Neuronal stem cell (in vitro differentiated cells): ENCODE data around the gene METTL2A.
"Not testable (repeated sequence)": the region's sequence is repeated elsewhere in the genome, so short reads cannot be mapped to it uniquely, and the experiment has no call there.

Experiments used
- DNase-seq: peaks from one replicate; pipeline ENCODE4 v3.0.0-alpha.2; 2013; ENCODE audit warnings: low spot score
- H2AFZ ChIP-seq: one replicate; pipeline ENCODE4 v1.6.1; 2013; ENCODE audit warnings: mild to moderate bottlenecking, low read length, inconsistent platforms
- H2AK5ac ChIP-seq: 2 replicates; pipeline ENCODE4 v1.6.1; 2013; ENCODE audit warnings: low read depth, mild to moderate bottlenecking, inconsistent platforms, low read length, moderate library complexity, mixed read lengths
- H2BK120ac ChIP-seq: 2 replicates; pipeline ENCODE4 v1.6.1; 2013; ENCODE audit warnings: low read depth, mild to moderate bottlenecking, inconsistent platforms, low read length, moderate library complexity, mixed read lengths
- H2BK12ac ChIP-seq: one replicate; pipeline ENCODE4 v1.6.1; 2013; ENCODE audit warnings: low read length, inconsistent platforms
- H2BK15ac ChIP-seq: 2 replicates; pipeline ENCODE4 v1.6.1; 2013; ENCODE audit warnings: mild to moderate bottlenecking, low read length, inconsistent platforms, mixed read lengths
- H2BK5ac ChIP-seq: one replicate; pipeline ENCODE4 v1.6.1; 2013; ENCODE audit warnings: inconsistent platforms, mild to moderate bottlenecking, low read length, moderate library complexity
- H3K14ac ChIP-seq: one replicate; pipeline ENCODE4 v1.6.1; 2013; ENCODE audit warnings: low read length, inconsistent platforms
- H3K18ac ChIP-seq: 2 replicates; pipeline ENCODE4 v1.6.1; 2013; ENCODE audit warnings: low read length, inconsistent platforms
- H3K23ac ChIP-seq: 2 replicates; pipeline ENCODE4 v1.6.1; 2013; ENCODE audit warnings: low read depth, mild to moderate bottlenecking, mixed read lengths, low read length, inconsistent platforms; ENCODE audit not compliant: poor library complexity
- H3K27ac ChIP-seq: replicated peaks from 3 replicates; pipeline ENCODE4 v1.5.1; 2013; ENCODE audit warnings: low read length, inconsistent platforms
- H3K27me3 ChIP-seq, 3 experiments: 2 replicates each; pipeline ENCODE4 v1.6.1; 2013; ENCODE audit warnings: low read length in 3 of 3, mild to moderate bottlenecking in 2 of 3, inconsistent platforms in 1 of 3, low read depth in 1 of 3, mixed read lengths in 1 of 3, moderate library complexity in 1 of 3; ENCODE audit not compliant: control insufficient read depth in 3 of 3, insufficient read depth in 3 of 3
- H3K36me3 ChIP-seq, 2 donors: replicated peaks in 1 of 2; 2 replicates each; pipeline ENCODE4 v1.6.1; 2013; ENCODE audit warnings: low read length in 2 of 2; ENCODE audit not compliant: control insufficient read depth in 2 of 2, insufficient read depth in 2 of 2
- H3K4ac ChIP-seq: 2 replicates; pipeline ENCODE4 v1.6.1; 2013; ENCODE audit warnings: inconsistent platforms, mild to moderate bottlenecking, low read length, moderate library complexity
- H3K4me1 ChIP-seq, 2 donors: 1 replicate in 1 of 2; 2 replicates in 1 of 2; pipeline ENCODE4 v1.6.1; 2013; ENCODE audit warnings: low read length in 2 of 2, low read depth in 1 of 2; ENCODE audit not compliant: control insufficient read depth in 2 of 2, insufficient read depth in 1 of 2
- H3K4me2 ChIP-seq: one replicate; pipeline ENCODE4 v1.6.1; 2013; ENCODE audit warnings: mild to moderate bottlenecking, low read length, inconsistent platforms; ENCODE audit not compliant: insufficient read depth, poor library complexity, severe bottlenecking
- H3K4me3 ChIP-seq, 2 donors: 2 replicates each; pipeline ENCODE4 v1.5.1; 2013; ENCODE audit warnings: low read length in 2 of 2, mild to moderate bottlenecking in 2 of 2, inconsistent platforms in 1 of 2, moderate library complexity in 1 of 2
- H3K79me1 ChIP-seq: one replicate; pipeline ENCODE4 v1.6.1; 2013; ENCODE audit warnings: low read depth, mild to moderate bottlenecking, inconsistent platforms, low read length, moderate library complexity
- H3K9ac ChIP-seq: one replicate; pipeline ENCODE4 v1.6.1; 2013; ENCODE audit warnings: mild to moderate bottlenecking, low read depth, low read length, inconsistent platforms; ENCODE audit not compliant: poor library complexity
- H3K9me3 ChIP-seq, 2 donors: replicated peaks in 1 of 2; 2 replicates each; pipeline versions ENCODE3 to v1.6.1; 2013; ENCODE audit warnings: low read length in 2 of 2, mild to moderate bottlenecking in 2 of 2, inconsistent platforms in 1 of 2, low read depth in 1 of 2, mixed read lengths in 1 of 2, moderate library complexity in 1 of 2; ENCODE audit not compliant: control insufficient read depth in 2 of 2, insufficient read depth in 1 of 2
- H4K8ac ChIP-seq: one replicate; pipeline ENCODE4 v1.6.1; 2013; ENCODE audit warnings: low read depth, mild to moderate bottlenecking, inconsistent platforms, low read length, moderate library complexity
- H4K91ac ChIP-seq: one replicate; pipeline ENCODE4 v1.6.1; 2013; ENCODE audit warnings: low read length, low read depth, mild to moderate bottlenecking, inconsistent platforms; ENCODE audit not compliant: poor library complexity
- WGBS, 2 donors: extraction: QIAGEN DNeasy Blood & Tissue Kit; methylation state at CpG; one replicate each; pipeline ENCODE4 v1.1.7; 2013; ENCODE audit warnings: missing lambda C conversion rate in 2 of 2, mixed read lengths in 1 of 2; ENCODE audit not compliant: insufficient read length in 2 of 2, insufficient replicate concordance in 1 of 2; ENCODE audit errors: extremely low coverage in 2 of 2; 5-methylcytosine and 5-hydroxymethylcytosine counted together

Gene METTL2A

DNA sequence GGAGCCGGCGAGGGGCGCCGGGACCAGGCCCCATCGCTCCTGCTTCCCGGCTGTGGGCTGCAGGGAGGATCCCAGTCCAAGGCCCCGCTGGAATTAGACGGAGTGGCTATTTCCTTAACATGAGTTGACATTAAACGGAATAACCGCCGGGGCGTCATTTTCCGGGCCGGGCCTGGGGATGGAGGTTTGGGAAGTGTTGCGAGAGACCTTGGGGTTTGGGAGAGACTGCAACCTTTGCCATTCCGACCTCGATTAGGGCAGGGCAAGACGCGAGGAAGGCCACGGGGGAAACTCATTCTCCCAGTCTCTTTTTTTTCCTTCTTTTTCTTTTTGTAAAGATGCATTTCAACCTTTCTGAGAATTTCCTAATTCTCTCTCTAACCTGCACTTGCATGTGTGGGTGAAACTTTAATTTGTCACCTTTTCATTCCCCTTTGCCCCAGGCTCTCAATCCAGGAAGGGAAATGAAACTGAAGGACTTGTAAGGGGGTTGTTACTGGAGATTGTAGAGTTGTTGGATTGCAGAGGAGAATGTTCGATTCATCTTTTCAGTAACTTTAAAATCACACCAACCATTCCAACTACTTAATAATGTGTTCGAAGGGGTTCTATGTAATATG lies 56.1 kb downstream of the METTL2A start:
- not testable (repeated sequence) for H2BK15ac ChIP-seq, H2BK5ac ChIP-seq, H3K4me1 ChIP-seq, H2BK120ac ChIP-seq, H3K18ac ChIP-seq, H3K27me3 ChIP-seq, H3K9ac ChIP-seq, H4K91ac ChIP-seq, H2BK12ac ChIP-seq, H2AK5ac ChIP-seq, DNase-seq, H3K14ac ChIP-seq, H3K9me3 ChIP-seq, H3K79me1 ChIP-seq, H3K23ac ChIP-seq, H4K8ac ChIP-seq, H3K4ac ChIP-seq
- H3K4me3 ChIP-seq: peak overlapping the region; percentile 66 to 85
- no CpG with 5 or more reads among the region's 22 CpGs for WGBS, 2 donors
- peak overlapping the region; percentile 54 for H3K4me2 ChIP-seq
- H2AFZ ChIP-seq: peak overlapping the region; percentile 59
- peaks cover 2 to 35% of the 10 kb centered on the region in 2 donors for H3K36me3 ChIP-seq
- H3K27ac ChIP-seq: peak overlapping the region; percentile 20

DNA sequence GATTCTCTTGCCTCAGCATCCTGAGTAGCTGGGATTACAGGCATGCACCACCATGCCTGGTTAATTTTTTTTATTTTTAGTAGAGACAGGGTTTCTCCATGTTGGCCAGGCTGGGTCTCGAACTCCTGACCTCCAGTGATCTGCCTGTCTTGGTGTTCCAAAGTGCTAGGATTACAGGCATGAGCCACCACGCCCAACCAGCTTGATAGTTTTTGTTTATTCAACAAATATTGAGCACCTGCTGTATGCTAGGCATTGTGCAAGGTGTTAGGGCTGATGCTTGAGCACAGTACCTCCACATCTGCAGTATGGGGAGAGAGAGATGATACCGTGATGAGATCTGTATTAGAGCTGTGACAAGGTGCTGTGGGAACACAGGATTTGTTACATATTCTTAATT lies 58.9 kb downstream of the METTL2A start:
- not testable (repeated sequence) for H3K9ac ChIP-seq, H2BK120ac ChIP-seq, DNase-seq, H3K27me3 ChIP-seq, H3K4ac ChIP-seq, H3K4me3 ChIP-seq, H3K79me1 ChIP-seq, H3K14ac ChIP-seq, H2AFZ ChIP-seq, H2BK5ac ChIP-seq, H2BK15ac ChIP-seq, H3K27ac ChIP-seq, H3K23ac ChIP-seq, H2BK12ac ChIP-seq, H3K4me1 ChIP-seq, H3K4me2 ChIP-seq, H2AK5ac ChIP-seq, H3K9me3 ChIP-seq, H4K91ac ChIP-seq, H3K18ac ChIP-seq, H4K8ac ChIP-seq
- peaks cover 2 to 41% of the 10 kb centered on the region in 2 donors for H3K36me3 ChIP-seq
- WGBS, 2 donors: no CpG with 5 or more reads among the region's 3 CpGs

DNA sequence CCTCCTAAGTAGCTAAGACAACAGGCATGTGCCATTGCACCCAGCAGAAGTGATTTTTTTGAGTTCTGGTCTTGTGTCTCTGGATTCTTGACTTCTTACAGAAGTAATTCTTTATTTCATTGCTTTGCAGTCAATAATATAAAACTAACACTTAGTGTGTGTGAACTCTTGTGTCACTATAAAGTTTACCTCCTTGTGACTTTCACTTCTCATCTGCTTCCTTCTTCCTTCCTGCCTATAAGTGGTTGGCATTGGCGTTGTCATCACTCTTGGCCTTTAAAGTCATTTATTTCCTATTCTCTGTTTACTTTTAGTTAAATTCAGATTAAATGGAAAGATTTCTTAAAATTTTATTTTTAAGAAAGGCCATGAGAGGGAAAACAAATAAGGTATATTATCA lies 67.3 kb downstream of the METTL2A start:
- not testable (repeated sequence) for H2BK15ac ChIP-seq, H3K27me3 ChIP-seq, H3K4ac ChIP-seq, H4K91ac ChIP-seq, H2BK12ac ChIP-seq, H2AK5ac ChIP-seq, H3K14ac ChIP-seq, H2AFZ ChIP-seq, H2BK120ac ChIP-seq, H2BK5ac ChIP-seq, H3K18ac ChIP-seq, H3K27ac ChIP-seq, H4K8ac ChIP-seq, H3K9ac ChIP-seq, H3K79me1 ChIP-seq, H3K4me3 ChIP-seq, H3K23ac ChIP-seq, H3K9me3 ChIP-seq, DNase-seq, H3K4me2 ChIP-seq, H3K4me1 ChIP-seq
- H3K36me3 ChIP-seq: peaks cover 0 to 32% of the 10 kb centered on the region in 2 donors
- WGBS, 2 donors: no CpG with 5 or more reads among the region's 1 CpG

DNA sequence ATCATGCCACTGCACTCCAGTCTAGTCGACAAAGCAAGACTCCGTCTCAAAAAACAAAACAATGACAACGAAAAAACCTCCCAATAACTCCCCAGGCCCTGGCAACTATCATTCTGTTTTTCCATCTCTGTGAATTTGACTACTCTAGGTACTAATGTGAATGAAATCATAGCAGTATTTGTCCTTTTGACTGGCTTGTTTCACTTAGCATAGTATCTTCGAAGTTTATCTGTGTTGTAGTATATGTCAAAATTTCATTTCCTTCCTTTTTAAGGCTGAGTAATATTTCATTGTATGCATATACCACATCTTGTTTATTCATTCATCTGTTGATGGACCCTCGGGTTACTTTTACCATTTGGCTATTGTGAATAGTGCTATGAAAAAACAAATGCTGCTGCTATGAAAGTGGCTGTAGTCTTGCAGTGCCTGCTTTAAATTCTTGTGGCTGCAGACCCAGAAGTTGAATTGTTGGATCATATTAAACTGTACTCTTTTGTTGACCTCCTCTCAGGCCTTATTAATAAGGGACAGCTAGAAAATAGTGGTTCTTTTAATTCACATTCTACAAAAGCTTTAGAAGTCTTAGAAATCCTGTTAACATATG lies 69.5 kb downstream of the METTL2A start:
- H3K23ac ChIP-seq, H2BK12ac ChIP-seq, H3K79me1 ChIP-seq, H3K27ac ChIP-seq, H2AFZ ChIP-seq, H4K8ac ChIP-seq, H3K27me3 ChIP-seq, H2BK15ac ChIP-seq, H3K4ac ChIP-seq, H2AK5ac ChIP-seq, H3K4me2 ChIP-seq, H2BK5ac ChIP-seq, H3K4me3 ChIP-seq, H3K14ac ChIP-seq, H3K9ac ChIP-seq, H3K18ac ChIP-seq, H3K9me3 ChIP-seq, DNase-seq, H2BK120ac ChIP-seq, H4K91ac ChIP-seq, H3K4me1 ChIP-seq: not testable (repeated sequence)
- no CpG with 5 or more reads among the region's 5 CpGs for WGBS, 2 donors
- H3K36me3 ChIP-seq: peaks cover 0 to 21% of the 10 kb centered on the region in 2 donors
